HG02973 (cell line): ENCODE measurements around the gene SNX15.
"Not testable (repeated sequence)": the region's sequence is repeated elsewhere in the genome, so short reads cannot be mapped to it uniquely, and the experiment has no call there.

ENCODE experiments used
- ATAC-seq: cut with Tn5 transposase; IDR thresholded peaks from one replicate; pipeline ENCODE4 v1.9.1; 2021; ENCODE audit warnings: moderate library complexity; ENCODE audit not compliant: unreplicated experiment

The SNX15 gene

DNA sequence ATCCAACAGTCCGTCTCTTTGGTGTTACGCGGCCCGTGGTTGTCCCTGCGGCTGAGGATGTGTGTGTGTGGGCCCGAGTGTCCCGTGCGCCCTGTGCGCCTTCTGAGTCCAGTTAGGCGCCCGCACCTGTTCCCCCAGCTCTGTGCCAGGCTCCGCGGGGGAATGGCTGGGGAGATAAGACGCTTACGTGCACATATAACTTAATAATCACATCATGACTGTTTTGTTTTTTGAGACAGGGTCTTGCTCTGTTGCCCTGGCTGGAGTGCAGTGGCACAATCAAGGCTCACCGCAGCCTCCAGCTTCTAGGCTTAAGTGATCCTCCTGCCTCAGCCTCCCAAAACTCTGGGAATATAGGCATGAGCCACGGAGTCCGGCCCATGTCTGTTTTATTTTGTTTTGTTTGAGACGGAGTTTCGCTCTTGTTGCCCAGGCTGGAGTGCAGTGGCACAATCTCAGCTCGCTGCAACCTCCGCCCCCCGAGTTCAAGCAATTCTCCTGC lies 12.5 kb upstream of the SNX15 start:
- no peak for ATAC-seq

DNA sequence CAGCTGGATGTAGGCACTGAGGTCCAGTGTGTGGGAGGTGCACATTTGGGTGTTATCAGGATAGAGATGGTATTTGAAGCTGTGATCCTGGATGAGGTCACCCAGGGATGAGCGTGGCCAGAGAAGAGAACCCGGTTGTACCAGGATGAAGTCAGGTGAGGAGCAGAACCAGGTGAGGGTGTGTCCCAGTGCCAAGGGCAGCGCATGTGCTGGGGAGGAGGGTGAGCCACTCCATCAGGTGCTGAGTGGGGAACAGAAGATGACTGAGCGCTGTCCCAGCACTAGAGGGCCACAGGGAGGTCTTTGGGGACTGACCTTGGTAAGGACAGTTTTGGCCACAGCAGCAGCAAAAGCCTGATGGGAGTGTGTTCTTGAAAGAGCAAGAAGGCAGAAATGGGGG lies 10.5 kb upstream of the SNX15 start:
- ATAC-seq, result no peak

- ATAC-seq, result no peak
Observed at GRCh38 chr11:65017937-65018336, 9.3 kb upstream of the SNX15 start.

- ATAC-seq, result no peak
Observed at GRCh38 chr11:65019824-65020223, 7.4 kb upstream of the SNX15 start.

DNA sequence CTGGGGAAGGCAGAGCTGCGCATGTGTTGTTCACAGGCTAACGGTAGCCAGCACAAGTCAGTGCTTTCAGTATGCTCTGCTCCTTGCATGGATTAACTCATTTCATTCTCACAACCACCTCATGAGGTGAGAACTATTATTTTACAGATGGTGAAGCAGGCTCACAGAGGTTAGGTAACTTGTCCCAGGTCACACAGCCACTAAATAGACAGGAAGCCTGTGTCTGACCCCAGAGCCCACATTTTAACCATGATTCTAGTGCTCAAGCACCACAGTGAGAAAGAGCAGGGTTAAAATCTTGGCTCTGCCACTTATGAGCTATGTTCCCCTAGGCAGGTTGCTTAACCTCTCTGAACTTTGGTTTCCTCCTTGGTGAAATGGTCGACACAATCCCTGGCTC lies 6.2 kb upstream of the SNX15 start:
- ATAC-seq, result no peak

DNA sequence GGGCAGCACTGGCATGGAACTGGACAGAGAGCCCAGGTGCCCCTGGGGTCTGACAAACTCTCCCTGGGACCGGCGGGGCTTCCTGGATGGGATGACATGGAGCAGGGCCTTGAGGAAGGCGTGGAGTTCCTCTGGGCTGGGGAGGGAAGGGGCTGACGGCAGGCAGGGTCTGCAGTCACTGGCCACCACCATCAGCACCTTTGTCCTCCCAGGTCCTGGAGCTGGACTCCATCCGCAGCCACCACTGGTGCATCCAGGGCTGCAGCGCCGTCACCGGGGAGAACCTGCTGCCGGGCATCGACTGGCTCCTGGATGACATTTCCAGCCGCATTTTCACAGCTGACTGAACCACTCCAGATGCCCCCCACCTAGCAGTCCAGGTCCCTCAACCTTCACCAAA lies 5.7 kb upstream of the SNX15 start:
- ATAC-seq, result no peak

GRCh38 chr11:65023502-65023901 lies 3.7 kb upstream of the SNX15 start:
- not testable (repeated sequence) for ATAC-seq

DNA sequence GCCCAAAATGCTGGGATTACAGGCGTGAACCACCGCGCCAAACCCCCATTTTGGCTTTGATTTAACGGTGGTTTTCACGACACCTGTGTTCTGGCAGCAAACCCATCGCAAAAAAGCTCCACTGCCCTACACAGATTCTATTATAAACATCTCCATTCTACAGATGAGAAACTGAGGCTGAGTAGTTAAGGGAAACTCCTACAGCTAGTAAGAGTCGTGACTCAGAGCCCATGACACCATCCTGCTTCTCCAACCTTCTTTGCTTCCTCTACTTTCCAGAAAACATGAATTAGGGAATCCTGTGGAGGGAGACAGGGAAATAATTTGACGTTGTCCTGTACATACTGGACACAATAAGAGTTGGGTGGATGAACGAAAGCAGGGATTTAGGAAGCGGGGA lies 429 bp upstream of the SNX15 start:
- no peak for ATAC-seq

DNA sequence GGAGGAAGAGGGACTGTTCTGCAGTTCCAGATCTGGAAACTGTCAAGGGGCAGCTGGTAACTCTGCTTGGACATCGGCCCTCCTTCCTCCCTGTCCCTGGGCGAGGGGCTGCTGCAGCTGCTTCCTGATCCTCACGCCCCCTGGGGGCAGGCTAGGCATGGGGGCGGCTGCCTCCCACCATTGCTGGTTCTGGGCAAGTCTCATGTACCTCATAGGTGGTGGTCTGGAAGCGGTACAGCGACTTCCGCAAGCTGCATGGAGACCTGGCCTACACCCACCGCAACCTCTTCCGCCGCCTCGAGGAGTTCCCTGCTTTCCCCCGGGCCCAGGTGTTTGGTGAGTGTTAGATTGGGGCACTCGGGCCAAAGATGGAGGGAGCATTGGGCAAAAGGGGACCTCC lies 5.0 kb downstream of the SNX15 start:
- ATAC-seq, result no peak

- ATAC-seq, result no peak
Observed at GRCh38 chr11:65034423-65034822, 7.2 kb downstream of the SNX15 start.

- no peak for ATAC-seq
Observed at GRCh38 chr11:65035579-65035978, 8.3 kb downstream of the SNX15 start.

GRCh38 chr11:65036931-65037330 lies 9.7 kb downstream of the SNX15 start:
- ATAC-seq, result no peak

GRCh38 chr11:65040520-65040846 lies 13.2 kb downstream of the SNX15 start:
- no peak for ATAC-seq

GRCh38 chr11:65040847-65041622 lies 13.8 kb downstream of the SNX15 start, which contains the start of gene SAC3D1:
TSS of gene SAC3D1 (plus strand) at chr11:65041210. CDS start at chr11:65041293, 83 bp downstream.
- peak; percentile 86 for ATAC-seq

DNA sequence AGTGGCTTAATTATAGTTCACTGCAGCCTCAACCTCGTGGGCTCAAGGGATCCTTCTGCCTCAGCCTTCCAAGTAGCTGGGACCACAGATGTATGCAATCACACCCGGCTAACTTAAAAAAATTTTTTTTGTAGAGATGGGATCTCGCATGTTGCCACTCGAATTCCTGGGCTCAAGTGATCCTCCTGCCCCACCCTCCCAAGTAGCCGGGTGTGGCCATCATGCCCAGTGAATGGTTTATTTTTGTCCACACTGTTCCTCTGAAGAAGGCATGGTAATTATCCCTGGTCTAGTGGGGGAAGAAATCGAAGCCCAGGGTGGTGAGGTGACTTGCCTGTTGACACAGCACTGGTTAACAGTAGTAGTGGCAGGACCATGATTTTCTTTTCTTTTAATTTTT lies 15.7 kb downstream of the SNX15 start:
- no peak for ATAC-seq

DNA sequence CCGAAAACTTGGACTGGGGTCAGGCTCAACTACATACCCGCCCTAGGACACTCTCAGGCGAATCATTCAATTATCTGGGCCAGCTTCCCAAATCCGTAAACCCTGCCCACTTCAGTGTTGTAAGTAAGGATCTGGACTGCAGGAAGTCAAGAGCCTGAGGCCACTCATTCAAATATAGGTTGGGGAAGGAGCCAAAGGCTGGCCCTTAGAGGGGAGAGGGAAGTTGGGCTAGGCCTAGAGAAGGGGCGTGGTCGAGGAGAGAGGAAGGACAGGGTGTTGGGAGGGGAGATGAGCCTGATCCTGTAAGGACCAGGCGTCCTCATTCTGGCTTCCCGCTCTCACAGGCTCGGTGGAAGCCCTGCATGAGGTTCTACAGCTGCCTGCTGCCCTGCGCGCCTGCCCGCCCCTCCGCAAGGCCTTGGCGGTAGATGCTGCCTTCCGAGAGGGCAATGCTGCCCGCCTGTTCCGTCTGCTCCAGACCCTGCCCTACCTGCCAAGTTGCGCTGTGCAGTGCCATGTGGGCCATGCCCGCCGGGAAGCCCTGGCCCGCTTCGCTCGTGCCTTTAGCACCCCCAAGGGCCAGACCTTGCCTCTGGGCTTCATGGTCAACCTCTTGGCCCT lies 16.8 kb downstream of the SNX15 start:
- no peak for ATAC-seq

DNA sequence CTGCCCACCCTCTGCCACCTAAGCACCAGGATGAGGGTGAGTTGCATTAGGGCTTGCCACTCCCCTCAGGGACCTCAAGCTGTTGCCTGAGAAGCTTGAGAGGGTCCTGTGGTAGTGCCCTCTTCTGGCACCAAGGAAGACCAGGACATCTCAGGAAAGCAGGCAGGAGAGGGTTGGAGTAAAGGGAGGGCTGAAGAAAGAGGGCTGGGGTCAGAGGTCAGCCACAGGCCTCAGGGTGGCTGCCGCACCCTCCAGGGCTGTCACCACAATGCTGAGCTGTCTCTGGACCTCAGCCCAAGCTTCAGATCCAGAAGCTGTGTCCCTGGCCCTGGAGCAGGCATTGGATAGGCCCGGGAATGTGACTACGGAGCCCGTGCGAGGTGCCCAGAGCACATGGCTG lies 17.8 kb downstream of the SNX15 start:
- no peak for ATAC-seq

GRCh38 chr11:65045728-65046127 lies 18.5 kb downstream of the SNX15 start:
- ATAC-seq, result no peak

DNA sequence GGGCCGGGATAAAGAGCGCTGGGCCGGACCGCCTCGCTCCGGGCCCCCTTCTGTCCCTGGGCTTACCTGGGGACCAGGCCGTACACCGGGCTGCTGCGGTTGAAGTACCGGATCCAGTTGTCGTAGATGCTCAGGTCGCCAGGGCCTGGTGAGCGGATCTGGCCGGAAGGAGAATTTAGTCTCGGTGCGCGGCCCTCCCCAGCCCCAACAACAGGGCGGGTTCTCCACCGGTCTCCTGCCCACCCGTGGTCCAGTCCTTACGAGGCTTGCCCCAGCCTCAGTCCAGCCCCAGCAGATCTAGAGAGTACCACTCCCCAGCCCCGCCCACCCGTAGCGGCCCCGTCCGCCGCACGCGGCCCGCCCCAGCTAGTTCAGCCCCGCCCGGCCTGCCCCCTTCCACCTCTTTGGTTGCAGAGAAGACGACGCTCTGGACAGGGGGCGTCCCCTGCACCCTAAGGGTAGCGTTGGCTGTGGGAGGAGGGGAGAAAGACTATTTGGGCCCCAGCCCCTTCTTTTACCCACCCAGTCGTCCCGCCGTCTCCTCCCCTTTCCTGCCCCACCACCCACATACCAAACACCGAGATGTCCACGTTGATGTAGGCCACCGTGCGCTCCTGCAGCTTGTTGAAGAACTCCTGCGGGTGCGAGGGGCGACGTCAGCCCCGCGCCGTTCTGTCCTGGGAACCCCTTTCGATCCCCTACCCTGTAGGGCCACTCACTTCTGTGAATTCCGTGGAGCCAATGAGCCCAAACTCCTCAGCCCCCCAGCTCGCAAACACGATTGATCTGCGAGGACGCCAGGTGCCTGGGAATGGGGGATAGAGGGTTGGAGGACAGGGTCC lies 20.6 kb downstream of the SNX15 start:
- ATAC-seq, result no peak

DNA sequence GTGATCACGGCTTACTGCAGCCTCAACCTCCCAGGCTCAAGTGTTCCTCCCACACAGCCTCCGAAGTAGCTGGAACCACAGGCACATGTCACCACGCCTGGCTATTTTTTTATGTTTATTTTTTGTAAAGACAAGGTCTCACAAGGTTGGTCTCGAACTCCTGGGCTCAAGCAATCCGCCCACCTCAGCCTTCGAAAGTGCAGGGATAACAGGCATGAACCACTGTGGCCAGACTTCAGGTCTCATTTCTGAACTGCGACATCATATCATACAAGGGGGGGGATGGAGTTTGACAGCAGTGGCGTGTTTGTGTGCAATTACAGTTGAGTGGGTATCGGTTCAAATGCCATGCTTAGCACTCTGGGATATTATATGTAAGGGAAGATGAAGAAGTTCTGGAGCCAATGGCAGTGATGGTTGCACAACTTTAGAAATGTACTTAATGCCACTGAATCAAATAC lies 24.2 kb downstream of the SNX15 start:
- ATAC-seq, result no peak

DNA sequence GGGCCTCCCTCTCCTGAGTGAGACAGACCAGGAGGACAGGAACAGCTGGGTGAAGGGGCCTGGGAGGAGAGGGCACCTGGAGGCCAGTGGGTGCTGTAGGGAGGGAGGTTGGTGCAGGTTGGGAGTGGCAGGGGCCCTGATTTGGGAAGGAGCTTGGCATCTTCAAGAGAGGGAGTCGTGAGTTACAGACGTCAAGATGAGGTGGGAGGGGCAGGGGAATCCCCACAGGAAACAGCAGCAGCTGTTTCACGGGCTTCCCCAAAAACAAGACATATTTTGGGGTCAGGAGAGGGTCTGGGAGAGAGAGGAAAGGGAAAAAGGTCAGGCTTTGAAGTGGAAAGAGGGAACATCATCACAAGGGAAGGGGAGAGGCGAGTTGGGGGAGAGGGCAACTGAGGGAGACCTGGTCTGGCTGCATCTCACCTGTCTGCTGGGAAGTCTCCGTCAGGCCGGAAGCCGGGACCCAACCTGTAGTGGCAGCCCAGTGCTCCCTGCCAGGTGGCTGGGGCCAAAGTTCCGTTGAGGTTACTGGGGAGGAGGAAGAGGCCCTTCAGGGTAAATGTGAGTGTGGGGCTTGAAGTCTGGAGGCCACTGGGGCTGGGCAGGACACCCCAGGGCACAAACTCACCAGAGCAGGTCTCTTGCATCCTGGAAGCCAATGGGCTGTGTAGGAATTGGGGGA lies 26.7 kb downstream of the SNX15 start:
- ATAC-seq, result no peak
